ENCODE results near the gene ST6GALNAC6. TPM values are rescaled to one million over a fixed set of nuclear protein-coding genes. Genes with fewer than 3 reads are reported as not detected.

The ST6GALNAC6 gene
- total and polyA plus RNA-seq, 2 donors (not counting 1 experiment from before 2014, with no cell fraction given): 68.0 to 126 TPM

DNA sequence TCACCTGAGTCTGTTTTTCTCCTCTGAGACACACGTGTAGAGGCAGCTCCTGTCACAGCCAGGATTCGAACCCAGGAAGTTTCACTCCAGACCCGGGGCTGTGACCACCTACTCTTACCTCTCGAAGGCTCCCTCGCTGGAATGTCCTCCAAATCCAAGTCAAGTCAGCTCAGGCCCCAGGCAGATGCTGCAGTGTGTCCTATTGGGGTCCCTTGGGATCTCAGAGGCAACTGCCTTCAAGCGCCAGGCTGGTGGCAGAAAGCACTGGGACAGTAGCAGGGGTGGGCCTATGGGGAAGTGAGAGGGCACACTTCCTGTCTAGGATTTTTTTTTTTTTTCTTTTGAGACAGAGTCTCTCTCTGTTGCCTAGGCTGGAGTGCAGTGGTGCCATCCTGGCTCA is 18.2 kb upstream of the ST6GALNAC6 start:
- Mint-ChIP-seq H3K27me3 (no peaks in the 10 kb centered on the region), H3K27ac (peak overlapping the region; percentile 95), H3K9me3 (ENCODE audit: insufficient read depth) (no peaks in the 10 kb centered on the region), H3K4me1 (peaks cover 64% of the 10 kb centered on the region), H3K4me3 (peak overlapping the region; percentile 94)
- ATAC-seq (ENCODE audit: low read depth): peak; percentile 57
- Histone ChIP-seq H4K20me1 (ENCODE audit: control insufficient read depth, insufficient read depth, low read length, poor library complexity, severe bottlenecking) (no peaks in the 10 kb centered on the region), H3K4me2 (replicated peaks; ENCODE audit: low read depth, low read length, poor library complexity, severe bottlenecking) (peak overlapping the region; percentile 100), H3K27me3 (replicated peaks in 1 of 4; ENCODE audit: control extremely low read depth in 1 of 4, control insufficient read depth in 3 of 4, insufficient read depth in 4 of 4, low read length in 3 of 4) (peaks cover 0 to 3% (median 0%) of the 10 kb centered on the region in 4 experiments), H3K36me3 (replicated peaks in 1 of 2; ENCODE audit: control extremely low read depth in 1 of 2, control insufficient read depth in 1 of 2, extremely low read depth in 1 of 2, insufficient read depth in 2 of 2, low read length in 1 of 2) (peaks cover 0 to 17% of the 10 kb centered on the region in 2 experiments), H3K4me1 (ENCODE audit: control insufficient read depth in 2 of 2, insufficient read depth in 2 of 2, low read length in 2 of 2) (peaks cover 46 to 73% of the 10 kb centered on the region in 2 donors), H3K27ac (ENCODE audit: low read length in 2 of 2) (peak overlapping the region; percentile 81 to 86), H3K79me2 (ENCODE audit: control insufficient read depth, insufficient read depth, low read length) (peaks cover 67% of the 10 kb centered on the region), H2AFZ (ENCODE audit: insufficient read depth, low read depth, low read length, poor library complexity, severe bottlenecking) (no peak overlapping the region), H3K4me3 (ENCODE audit: control extremely low read depth in 1 of 5, extremely low read depth in 1 of 5, insufficient read depth in 1 of 5, low read depth in 2 of 5, low read length in 4 of 5) (peak overlapping the region in 4 of 5 experiments; percentile 41 to 99 (median 56)), H3K9ac (ENCODE audit: low read length) (peak overlapping the region; percentile 66), H3K9me3 (ENCODE audit: control extremely low read depth in 1 of 3, control insufficient read depth in 2 of 3, insufficient read depth in 1 of 3, low read length in 2 of 3) (no peaks in the 10 kb centered on the region)
- intact Hi-C loops (cut with micrococcal nuclease): loop anchor here (1.0 to 5.0 kb wide), 11 partner anchors 11 to 693 kb away; partner anchors contain the start of genes FPGS, PIP5KL1, ST6GALNAC6 and STXBP1
- TF ChIP-seq CTCF (IDR thresholded peaks at IDR 0.05) (no peak), EZH2 (IDR thresholded peaks at IDR 0.05; ENCODE audit: borderline replicate concordance, insufficient read depth, low read depth, low read length, poor library complexity, severe bottlenecking) (no peak)
- POLR2A ChIA-PET: interaction anchor here (0.7 to 6.4 kb wide), 8 partner anchors 10 to 186 kb away, joined by 3 to 228 read pairs (median 5); partner anchors contain the start of genes ENG, ST6GALNAC6 and TOR2A
- WGBS (ENCODE audit: insufficient coverage): 11% methylated on average over 6 of the region's 6 CpGs
- CTCF ChIA-PET: interaction anchor here (0.6 to 17.3 kb wide), 10 partner anchors 13 to 183 kb away, joined by 3 to 237 read pairs (median 5); partner anchors contain the start of genes CDK9 and TOR2A
- DNase-seq: peak; percentile 92

Data from B cell (primary cell).